Measurements from ENCODE around the gene ODAD3.
"Not testable (repeated sequence)": the region's sequence is repeated elsewhere in the genome, so short reads cannot be mapped to it uniquely, and the experiment has no call there.

DNA sequence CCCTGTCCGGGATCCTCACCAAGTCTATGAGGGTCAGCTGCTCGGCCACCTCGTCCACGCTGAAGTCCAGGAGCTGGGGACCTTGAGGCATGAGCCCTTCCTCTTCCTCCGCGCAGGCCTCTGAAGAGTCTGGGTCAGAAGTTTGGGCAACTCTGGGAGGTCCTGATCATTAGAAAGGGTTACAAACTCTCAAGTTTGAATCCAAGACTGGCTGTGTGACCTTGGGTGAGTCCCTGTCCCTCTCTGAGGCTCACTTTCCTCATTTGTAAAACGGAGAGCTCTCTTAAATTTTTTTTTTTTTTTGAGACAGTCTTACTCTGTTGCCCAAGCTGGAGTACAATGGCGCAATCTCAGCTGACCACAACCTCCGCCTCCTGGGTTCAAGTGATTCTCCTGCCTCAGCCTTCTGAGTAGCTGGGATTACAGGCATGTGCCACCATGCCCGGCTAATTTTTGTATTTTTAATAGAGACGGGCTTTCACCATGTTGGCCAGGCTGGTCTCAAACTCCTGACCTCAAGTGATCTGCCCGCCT lies 28.2 kb downstream of the ODAD3 start:
- TF ChIP-seq, protein P1, sequence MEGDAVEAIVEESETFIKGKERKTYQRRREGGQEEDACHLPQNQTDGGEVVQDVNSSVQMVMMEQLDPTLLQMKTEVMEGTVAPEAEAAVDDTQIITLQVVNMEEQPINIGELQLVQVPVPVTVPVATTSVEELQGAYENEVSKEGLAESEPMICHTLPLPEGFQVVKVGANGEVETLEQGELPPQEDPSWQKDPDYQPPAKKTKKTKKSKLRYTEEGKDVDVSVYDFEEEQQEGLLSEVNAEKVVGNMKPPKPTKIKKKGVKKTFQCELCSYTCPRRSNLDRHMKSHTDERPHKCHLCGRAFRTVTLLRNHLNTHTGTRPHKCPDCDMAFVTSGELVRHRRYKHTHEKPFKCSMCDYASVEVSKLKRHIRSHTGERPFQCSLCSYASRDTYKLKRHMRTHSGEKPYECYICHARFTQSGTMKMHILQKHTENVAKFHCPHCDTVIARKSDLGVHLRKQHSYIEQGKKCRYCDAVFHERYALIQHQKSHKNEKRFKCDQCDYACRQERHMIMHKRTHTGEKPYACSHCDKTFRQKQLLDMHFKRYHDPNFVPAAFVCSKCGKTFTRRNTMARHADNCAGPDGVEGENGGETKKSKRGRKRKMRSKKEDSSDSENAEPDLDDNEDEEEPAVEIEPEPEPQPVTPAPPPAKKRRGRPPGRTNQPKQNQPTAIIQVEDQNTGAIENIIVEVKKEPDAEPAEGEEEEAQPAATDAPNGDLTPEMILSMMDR (IDR thresholded peaks at IDR 0.05): not testable (repeated sequence)
- TF ChIP-seq POLR2A (IDR thresholded peaks at IDR 0.05): not testable (repeated sequence)

Data from lower leg skin (tissue), 3 donors.